Measurements from ENCODE around the gene NFE2L2.

DNA sequence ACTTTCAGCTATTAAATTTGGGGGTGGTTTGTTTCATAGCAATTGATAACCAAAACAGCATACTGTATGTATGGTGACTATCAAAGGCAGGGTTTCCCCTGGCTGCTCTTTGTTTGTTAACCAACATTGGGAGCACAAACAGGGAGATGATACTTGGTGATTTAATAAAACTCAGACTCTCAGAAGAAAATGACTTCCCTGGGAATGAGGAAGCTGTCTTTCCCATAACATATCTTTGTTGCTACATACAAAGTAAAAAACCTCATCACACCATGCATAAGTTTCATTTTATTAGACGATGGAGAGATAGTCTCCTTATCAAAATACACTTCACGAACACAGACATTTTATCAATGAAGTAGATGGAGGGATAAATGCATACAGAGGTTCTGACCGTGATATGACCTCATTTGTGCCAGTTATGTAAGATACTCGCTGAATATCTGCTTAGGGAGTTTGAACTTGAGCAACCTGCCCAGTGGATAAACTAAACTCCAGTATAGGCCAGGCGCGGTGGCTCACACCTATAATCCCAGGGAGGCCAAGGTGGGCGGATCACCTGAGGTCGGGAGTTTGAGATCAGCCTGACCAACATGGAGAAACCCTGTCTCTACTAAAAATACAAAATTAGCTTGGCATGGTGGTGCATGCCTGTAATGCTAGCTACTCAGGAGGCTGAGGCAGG is 3.8 kb upstream of the NFE2L2 start:
- TF ChIP-seq CTCF (conservative IDR thresholded peaks at IDR 0.05 in 1 of 2, IDR thresholded peaks at IDR 0.05 in 1 of 2; ENCODE audit: extremely low read depth in 1 of 2, insufficient read depth in 1 of 2, low read depth in 1 of 2, low read length in 2 of 2) = no peak
- TF ChIP-seq EZH2 (IDR thresholded peaks at IDR 0.05; ENCODE audit: borderline replicate concordance, low read length) = no peak

Measured in mammary epithelial cell (primary cell).